ENCODE measurements around the gene HID1.

GRCh38 chr17:74935048-74935447 is 37.5 kb downstream of the HID1 start:
- TF ChIP-seq POLR2A (IDR thresholded peaks at IDR 0.05) (no peak), CTCF (IDR thresholded peaks at IDR 0.05 in 4 of 5, conservative IDR thresholded peaks at IDR 0.05 in 1 of 5) (no peak)
